Measurements from ENCODE around the gene PAWR.

- no peak for TF ChIP-seq CTCF (IDR thresholded peaks at IDR 0.05)
- no peak for TF ChIP-seq ZFX (IDR thresholded peaks at IDR 0.05; ENCODE audit: borderline replicate concordance)
Measured at GRCh38 chr12:79687711-79688260, 3.0 kb downstream of the PAWR start.

Data from 22Rv1 (cell line).